ENCODE results near the gene NCS1. TPM values are rescaled to one million over a fixed set of nuclear protein-coding genes. Genes with fewer than 3 reads are reported as not detected.
A peak's percentile ranks its signal among the peaks of the same experiment; 100 is the strongest.

The NCS1 gene
- total RNA-seq, 1 donor from 2014 or later: 126 TPM

GRCh38 chr9:130262771-130263170 lies 90.6 kb downstream of the NCS1 start:
- no peak overlapping the region for H3K4me3 ChIP-seq (ENCODE audit: insufficient read depth, low read depth, low read length)
- H4K20me1 ChIP-seq (ENCODE audit: insufficient read depth, low read length): no peaks in the 10 kb centered on the region
- H3K4me1 Mint-ChIP-seq (ENCODE audit: low read depth, unreplicated experiment): peaks cover 16% of the 10 kb centered on the region
- H3K4me3 Mint-ChIP-seq (ENCODE audit: unreplicated experiment): no peak overlapping the region
- no peak overlapping the region for H3K9ac ChIP-seq (ENCODE audit: low read length)
- no peak overlapping the region for H3K27ac ChIP-seq (ENCODE audit: low read depth, low read length)
- peaks cover 58% of the 10 kb centered on the region for H3K27me3 Mint-ChIP-seq (ENCODE audit: low read depth, unreplicated experiment)
- no peaks in the 10 kb centered on the region for H3K36me3 ChIP-seq (ENCODE audit: insufficient read depth, low read length)
- no peak for DNase-seq (ENCODE audit: low read depth)
- peaks cover 72% of the 10 kb centered on the region for H3K27me3 ChIP-seq (ENCODE audit: insufficient read depth, low read length)
- H3K36me3 Mint-ChIP-seq (ENCODE audit: low read depth, unreplicated experiment): peaks cover 2% of the 10 kb centered on the region
- no peak overlapping the region for H2AFZ ChIP-seq (ENCODE audit: low read depth, low read length)
- H3K79me2 ChIP-seq (ENCODE audit: insufficient read depth, low read length): no peaks in the 10 kb centered on the region
- no peak for TF ChIP-seq CTCF (IDR thresholded peaks at IDR 0.05; ENCODE audit: insufficient read depth, low read depth, low read length)
- TF ChIP-seq EZH2 (IDR thresholded peaks at IDR 0.05; ENCODE audit: insufficient read depth, low read length): no peak
- H3K4me2 ChIP-seq (ENCODE audit: low read length): no peak overlapping the region
- no peaks in the 10 kb centered on the region for H3K9me3 Mint-ChIP-seq (ENCODE audit: unreplicated experiment)
- no peaks in the 10 kb centered on the region for H3K9me3 ChIP-seq (ENCODE audit: insufficient read depth, low read depth, low read length)
- H3K4me1 ChIP-seq (ENCODE audit: insufficient read depth, low read length): peaks cover 2% of the 10 kb centered on the region
- no peak overlapping the region for H3K27ac Mint-ChIP-seq (ENCODE audit: unreplicated experiment)
- no peak for FAIRE-seq

GRCh38 chr9:130263601-130264413 lies 91.6 kb downstream of the NCS1 start:
- FAIRE-seq: no peak
- peak overlapping the region; percentile 6 for H3K27ac Mint-ChIP-seq (ENCODE audit: unreplicated experiment)

More at GRCh38 chr9:130263601-130264413, 91.6 kb downstream of the NCS1 start:
- DNase-seq (ENCODE audit: low read depth): peak; percentile 18
- no peaks in the 10 kb centered on the region for H4K20me1 ChIP-seq (ENCODE audit: insufficient read depth, low read length)
- H3K9ac ChIP-seq (ENCODE audit: low read length): no peak overlapping the region
- no peak overlapping the region for H2AFZ ChIP-seq (ENCODE audit: low read depth, low read length)
- no peak overlapping the region for H3K4me3 ChIP-seq (ENCODE audit: insufficient read depth, low read depth, low read length)
- H3K79me2 ChIP-seq (ENCODE audit: insufficient read depth, low read length): no peaks in the 10 kb centered on the region
- H3K4me1 ChIP-seq (ENCODE audit: insufficient read depth, low read length): peaks cover 2% of the 10 kb centered on the region
- no peaks in the 10 kb centered on the region for H3K9me3 ChIP-seq (ENCODE audit: insufficient read depth, low read depth, low read length)
- Mint-ChIP-seq H3K4me1 (ENCODE audit: low read depth, unreplicated experiment) (peaks cover 16% of the 10 kb centered on the region), H3K36me3 (ENCODE audit: low read depth, unreplicated experiment) (no peaks in the 10 kb centered on the region), H3K27me3 (ENCODE audit: low read depth, unreplicated experiment) (peaks cover 66% of the 10 kb centered on the region), H3K4me3 (ENCODE audit: unreplicated experiment) (no peak overlapping the region), H3K9me3 (ENCODE audit: unreplicated experiment) (no peaks in the 10 kb centered on the region)
- H3K36me3 ChIP-seq (ENCODE audit: insufficient read depth, low read length): no peaks in the 10 kb centered on the region
- H3K27me3 ChIP-seq (ENCODE audit: insufficient read depth, low read length): peaks cover 73% of the 10 kb centered on the region
- H3K4me2 ChIP-seq (ENCODE audit: low read length): no peak overlapping the region
- no peak for TF ChIP-seq CTCF (IDR thresholded peaks at IDR 0.05; ENCODE audit: insufficient read depth, low read depth, low read length)
- TF ChIP-seq EZH2 (IDR thresholded peaks at IDR 0.05; ENCODE audit: insufficient read depth, low read length): no peak
- H3K27ac ChIP-seq (ENCODE audit: low read depth, low read length): no peak overlapping the region

Measured in astrocyte (in vitro differentiated cells and primary cell).